ENCODE data around the gene ACBD3.

ACBD3 gene

GRCh38 chr1:226162898-226163297 lies 23.6 kb downstream of the ACBD3 start:
- Histone ChIP-seq H3K4me3 (ENCODE audit: control insufficient read depth in 1 of 7, extremely low read depth in 1 of 7, insufficient read depth in 4 of 7, low read depth in 2 of 7, low read length in 6 of 7) (no peak overlapping the region), H3K9me3 (ENCODE audit: control extremely low read depth in 1 of 5, control insufficient read depth in 4 of 5, insufficient read depth in 2 of 5, low read depth in 1 of 5, low read length in 4 of 5) (no peaks in the 10 kb centered on the region), H3K4me1 (ENCODE audit: control extremely low read depth in 1 of 4, control insufficient read depth in 4 of 4, insufficient read depth in 4 of 4, low read length in 3 of 4) (no peaks in the 10 kb centered on the region), H3K27ac (ENCODE audit: insufficient read depth in 1 of 2, low read depth in 1 of 2, low read length in 2 of 2, poor library complexity in 1 of 2, severe bottlenecking in 2 of 2) (no peak overlapping the region), H3K36me3 (ENCODE audit: control insufficient read depth in 4 of 4, insufficient read depth in 4 of 4, low read length in 3 of 4) (peaks cover 10 to 65% (median 46%) of the 10 kb centered on the region in 4 experiments), H3K27me3 (replicated peaks in 2 of 5; ENCODE audit: control insufficient read depth in 4 of 5, insufficient read depth in 5 of 5, low read length in 4 of 5) (no peaks in the 10 kb centered on the region)
- WGBS (ENCODE audit: insufficient coverage) = 100% methylated on average over 5 of the region's 8 CpGs
- CTCF ChIA-PET = interaction anchor here (1.2 to 6.3 kb wide), 3 partner anchors 10 to 37 kb away, joined by 5 to 38 read pairs (median 7); no protein-coding TSS in a partner anchor
- POLR2A ChIA-PET = no interaction called here
- no peak for DNase-seq

GRCh38 chr1:226158983-226159382 lies 27.6 kb downstream of the ACBD3 start:
- H3K27ac ChIP-seq (ENCODE audit: insufficient read depth in 1 of 2, low read depth in 1 of 2, low read length in 2 of 2, poor library complexity in 1 of 2, severe bottlenecking in 2 of 2) = no peak overlapping the region
- POLR2A ChIA-PET = no interaction called here
- H3K4me1 ChIP-seq (ENCODE audit: control extremely low read depth in 1 of 4, control insufficient read depth in 4 of 4, insufficient read depth in 4 of 4, low read length in 3 of 4) = no peaks in the 10 kb centered on the region
- H3K27me3 ChIP-seq (replicated peaks in 2 of 5; ENCODE audit: control insufficient read depth in 4 of 5, insufficient read depth in 5 of 5, low read length in 4 of 5) = no peaks in the 10 kb centered on the region
- H3K36me3 ChIP-seq (ENCODE audit: control insufficient read depth in 4 of 4, insufficient read depth in 4 of 4, low read length in 3 of 4) = peaks cover 14 to 67% (median 50%) of the 10 kb centered on the region in 4 experiments
- no peak for DNase-seq
- no peak overlapping the region for H3K4me3 ChIP-seq (ENCODE audit: control insufficient read depth in 1 of 7, extremely low read depth in 1 of 7, insufficient read depth in 4 of 7, low read depth in 2 of 7, low read length in 6 of 7)
- CTCF ChIA-PET = no interaction called here
- WGBS (ENCODE audit: insufficient coverage) = 100% methylated on average over 6 of the region's 7 CpGs
- H3K9me3 ChIP-seq (ENCODE audit: control extremely low read depth in 1 of 5, control insufficient read depth in 4 of 5, insufficient read depth in 2 of 5, low read depth in 1 of 5, low read length in 4 of 5) = no peaks in the 10 kb centered on the region

- Histone ChIP-seq H3K4me3 (ENCODE audit: control insufficient read depth in 1 of 7, extremely low read depth in 1 of 7, insufficient read depth in 4 of 7, low read depth in 2 of 7, low read length in 6 of 7) (no peak overlapping the region), H3K4me1 (ENCODE audit: control extremely low read depth in 1 of 4, control insufficient read depth in 4 of 4, insufficient read depth in 4 of 4, low read length in 3 of 4) (no peaks in the 10 kb centered on the region), H3K9me3 (ENCODE audit: control extremely low read depth in 1 of 5, control insufficient read depth in 4 of 5, insufficient read depth in 2 of 5, low read depth in 1 of 5, low read length in 4 of 5) (no peaks in the 10 kb centered on the region), H3K27ac (ENCODE audit: insufficient read depth in 1 of 2, low read depth in 1 of 2, low read length in 2 of 2, poor library complexity in 1 of 2, severe bottlenecking in 2 of 2) (no peak overlapping the region), H3K36me3 (ENCODE audit: control insufficient read depth in 4 of 4, insufficient read depth in 4 of 4, low read length in 3 of 4) (peaks cover 17 to 72% (median 55%) of the 10 kb centered on the region in 4 experiments), H3K27me3 (replicated peaks in 2 of 5; ENCODE audit: control insufficient read depth in 4 of 5, insufficient read depth in 5 of 5, low read length in 4 of 5) (no peaks in the 10 kb centered on the region)
- CTCF ChIA-PET = interaction anchor here (2.1 to 2.8 kb wide), 2 partner anchors 8 to 33 kb away, joined by 7 to 9 read pairs; no protein-coding TSS in a partner anchor
- POLR2A ChIA-PET = no interaction called here
- no CpG with 5 or more reads among the region's 1 CpG for WGBS (ENCODE audit: insufficient coverage)
- no peak for DNase-seq
These were observed 28.1 kb downstream of the ACBD3 start for GRCh38 chr1:226158457-226158856.

- no CpG with 5 or more reads among the region's 1 CpG for WGBS (ENCODE audit: insufficient coverage)
- no peaks in the 10 kb centered on the region for H3K9me3 ChIP-seq (ENCODE audit: control extremely low read depth in 1 of 5, control insufficient read depth in 4 of 5, insufficient read depth in 2 of 5, low read depth in 1 of 5, low read length in 4 of 5)
- no peak overlapping the region for H3K27ac ChIP-seq (ENCODE audit: insufficient read depth in 1 of 2, low read depth in 1 of 2, low read length in 2 of 2, poor library complexity in 1 of 2, severe bottlenecking in 2 of 2)
- CTCF ChIA-PET = interaction anchor here (2.1 to 2.8 kb wide), 2 partner anchors 9 to 32 kb away, joined by 7 to 9 read pairs; no protein-coding TSS in a partner anchor
- H3K27me3 ChIP-seq (replicated peaks in 2 of 5; ENCODE audit: control insufficient read depth in 4 of 5, insufficient read depth in 5 of 5, low read length in 4 of 5) = no peaks in the 10 kb centered on the region
- DNase-seq = no peak
- H3K4me3 ChIP-seq (ENCODE audit: control insufficient read depth in 1 of 7, extremely low read depth in 1 of 7, insufficient read depth in 4 of 7, low read depth in 2 of 7, low read length in 6 of 7) = no peak overlapping the region
- H3K4me1 ChIP-seq (ENCODE audit: control extremely low read depth in 1 of 4, control insufficient read depth in 4 of 4, insufficient read depth in 4 of 4, low read length in 3 of 4) = no peaks in the 10 kb centered on the region
- POLR2A ChIA-PET = no interaction called here
- peaks cover 20 to 76% (median 58%) of the 10 kb centered on the region in 4 experiments for H3K36me3 ChIP-seq (ENCODE audit: control insufficient read depth in 4 of 4, insufficient read depth in 4 of 4, low read length in 3 of 4)
These were observed 28.7 kb downstream of the ACBD3 start for GRCh38 chr1:226157761-226158316.

GRCh38 chr1:226154593-226154992 lies 31.9 kb downstream of the ACBD3 start:
- CTCF ChIA-PET = interaction anchor here (1.1 to 3.5 kb wide), 3 partner anchors 15 to 29 kb away, joined by 3 to 16 read pairs (median 3); no protein-coding TSS in a partner anchor
- no CpG with 5 or more reads among the region's 1 CpG for WGBS (ENCODE audit: insufficient coverage)

GRCh38 chr1:226149806-226150205 lies 36.7 kb downstream of the ACBD3 start:
- no peaks in the 10 kb centered on the region for H3K27me3 ChIP-seq (replicated peaks in 2 of 5; ENCODE audit: control insufficient read depth in 4 of 5, insufficient read depth in 5 of 5, low read length in 4 of 5)
- H3K27ac ChIP-seq (ENCODE audit: insufficient read depth in 1 of 2, low read depth in 1 of 2, low read length in 2 of 2, poor library complexity in 1 of 2, severe bottlenecking in 2 of 2) = no peak overlapping the region
- H3K9me3 ChIP-seq (ENCODE audit: control extremely low read depth in 1 of 5, control insufficient read depth in 4 of 5, insufficient read depth in 2 of 5, low read depth in 1 of 5, low read length in 4 of 5) = no peaks in the 10 kb centered on the region
- peak; percentile 36 to 74 (median 62) for DNase-seq
- H3K36me3 ChIP-seq (ENCODE audit: control insufficient read depth in 4 of 4, insufficient read depth in 4 of 4, low read length in 3 of 4) = peaks cover 32 to 57% (median 50%) of the 10 kb centered on the region in 4 experiments
- ChIA-PET CTCF (interaction anchor here (0.7 to 3.0 kb wide), 6 partner anchors 11 to 65 kb away, joined by 3 to 27 read pairs (median 3); no protein-coding TSS in a partner anchor), POLR2A (no interaction called here)
- H3K4me3 ChIP-seq (ENCODE audit: control insufficient read depth in 1 of 7, extremely low read depth in 1 of 7, insufficient read depth in 4 of 7, low read depth in 2 of 7, low read length in 6 of 7) = no peak overlapping the region
- no peaks in the 10 kb centered on the region for H3K4me1 ChIP-seq (ENCODE audit: control extremely low read depth in 1 of 4, control insufficient read depth in 4 of 4, insufficient read depth in 4 of 4, low read length in 3 of 4)
- WGBS (ENCODE audit: insufficient coverage) = 100% methylated on average over 1 of the region's 4 CpGs

More at GRCh38 chr1:226154593-226154992, 31.9 kb downstream of the ACBD3 start:
- Histone ChIP-seq H3K4me1 (ENCODE audit: control extremely low read depth in 1 of 4, control insufficient read depth in 4 of 4, insufficient read depth in 4 of 4, low read length in 3 of 4) (no peaks in the 10 kb centered on the region), H3K27me3 (replicated peaks in 2 of 5; ENCODE audit: control insufficient read depth in 4 of 5, insufficient read depth in 5 of 5, low read length in 4 of 5) (no peaks in the 10 kb centered on the region), H3K27ac (ENCODE audit: insufficient read depth in 1 of 2, low read depth in 1 of 2, low read length in 2 of 2, poor library complexity in 1 of 2, severe bottlenecking in 2 of 2) (no peak overlapping the region), H3K9me3 (ENCODE audit: control extremely low read depth in 1 of 5, control insufficient read depth in 4 of 5, insufficient read depth in 2 of 5, low read depth in 1 of 5, low read length in 4 of 5) (no peaks in the 10 kb centered on the region), H3K36me3 (ENCODE audit: control insufficient read depth in 4 of 4, insufficient read depth in 4 of 4, low read length in 3 of 4) (peaks cover 26 to 70% (median 53%) of the 10 kb centered on the region in 4 experiments), H3K4me3 (ENCODE audit: control insufficient read depth in 1 of 7, extremely low read depth in 1 of 7, insufficient read depth in 4 of 7, low read depth in 2 of 7, low read length in 6 of 7) (no peak overlapping the region)
- POLR2A ChIA-PET = interaction anchor here (0.6 kb wide), 1 partner anchor 152 kb away, joined by 4 read pairs; no protein-coding TSS in a partner anchor
- DNase-seq = no peak

GRCh38 chr1:226148121-226148648 lies 38.4 kb downstream of the ACBD3 start:
- POLR2A ChIA-PET = no interaction called here
- H3K36me3 ChIP-seq (ENCODE audit: control insufficient read depth in 4 of 4, insufficient read depth in 4 of 4, low read length in 3 of 4) = peaks cover 23 to 50% (median 39%) of the 10 kb centered on the region in 4 experiments

More at GRCh38 chr1:226148121-226148648, 38.4 kb downstream of the ACBD3 start:
- Histone ChIP-seq H3K9me3 (ENCODE audit: control extremely low read depth in 1 of 5, control insufficient read depth in 4 of 5, insufficient read depth in 2 of 5, low read depth in 1 of 5, low read length in 4 of 5) (no peaks in the 10 kb centered on the region), H3K27ac (ENCODE audit: insufficient read depth in 1 of 2, low read depth in 1 of 2, low read length in 2 of 2, poor library complexity in 1 of 2, severe bottlenecking in 2 of 2) (no peak overlapping the region), H3K27me3 (replicated peaks in 2 of 5; ENCODE audit: control insufficient read depth in 4 of 5, insufficient read depth in 5 of 5, low read length in 4 of 5) (no peaks in the 10 kb centered on the region), H3K4me1 (ENCODE audit: control extremely low read depth in 1 of 4, control insufficient read depth in 4 of 4, insufficient read depth in 4 of 4, low read length in 3 of 4) (no peaks in the 10 kb centered on the region), H3K4me3 (ENCODE audit: control insufficient read depth in 1 of 7, extremely low read depth in 1 of 7, insufficient read depth in 4 of 7, low read depth in 2 of 7, low read length in 6 of 7) (no peak overlapping the region)
- CTCF ChIA-PET = interaction anchor here (1.3 to 3.0 kb wide), 3 partner anchors 18 to 28 kb away, joined by 3 to 27 read pairs (median 4); no protein-coding TSS in a partner anchor
- no peak for DNase-seq

Measured in common myeloid progenitor, CD34-positive (primary cell).